NCI-H510A treated with DMSO at 0.1 percent for 48 hours (cell line): ENCODE measurements around the gene TNFSF13.

ENCODE experiments used
- DNase-seq: peaks from one replicate; lab custom pipeline; 2025; lab: John Stamatoyannopoulos, UW

Gene TNFSF13, protein sequence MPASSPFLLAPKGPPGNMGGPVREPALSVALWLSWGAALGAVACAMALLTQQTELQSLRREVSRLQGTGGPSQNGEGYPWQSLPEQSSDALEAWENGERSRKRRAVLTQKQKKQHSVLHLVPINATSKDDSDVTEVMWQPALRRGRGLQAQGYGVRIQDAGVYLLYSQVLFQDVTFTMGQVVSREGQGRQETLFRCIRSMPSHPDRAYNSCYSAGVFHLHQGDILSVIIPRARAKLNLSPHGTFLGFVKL

DNA sequence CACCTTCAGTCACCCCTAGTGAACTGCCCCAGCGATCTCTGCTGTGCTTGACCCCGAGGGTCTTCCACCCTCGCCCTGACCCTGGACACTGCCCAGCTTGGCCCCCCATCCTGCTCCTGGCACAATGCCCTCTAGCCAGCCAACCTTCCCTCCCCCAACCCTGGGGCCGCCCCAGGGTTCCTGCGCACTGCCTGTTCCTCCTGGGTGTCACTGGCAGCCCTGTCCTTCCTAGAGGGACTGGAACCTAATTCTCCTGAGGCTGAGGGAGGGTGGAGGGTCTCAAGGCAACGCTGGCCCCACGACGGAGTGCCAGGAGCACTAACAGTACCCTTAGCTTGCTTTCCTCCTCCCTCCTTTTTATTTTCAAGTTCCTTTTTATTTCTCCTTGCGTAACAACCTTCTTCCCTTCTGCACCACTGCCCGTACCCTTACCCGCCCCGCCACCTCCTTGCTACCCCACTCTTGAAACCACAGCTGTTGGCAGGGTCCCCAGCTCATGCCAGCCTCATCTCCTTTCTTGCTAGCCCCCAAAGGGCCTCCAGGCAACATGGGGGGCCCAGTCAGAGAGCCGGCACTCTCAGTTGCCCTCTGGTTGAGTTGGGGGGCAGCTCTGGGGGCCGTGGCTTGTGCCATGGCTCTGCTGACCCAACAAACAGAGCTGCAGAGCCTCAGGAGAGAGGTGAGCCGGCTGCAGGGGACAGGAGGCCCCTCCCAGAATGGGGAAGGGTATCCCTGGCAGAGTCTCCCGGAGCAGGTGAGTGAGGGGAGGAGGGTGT lies at the start of gene TNFSF13:
Gene TNFSF13 (plus strand): TSS at position 207 of the 776 bp plus-strand sequence. CDS start 290 bp downstream, at position 497.
- DNase-seq, result no peak

- DNase-seq, result no peak
Measured at GRCh38 chr17:7508846-7509245, 49.7 kb upstream of the TNFSF13 start.

DNA sequence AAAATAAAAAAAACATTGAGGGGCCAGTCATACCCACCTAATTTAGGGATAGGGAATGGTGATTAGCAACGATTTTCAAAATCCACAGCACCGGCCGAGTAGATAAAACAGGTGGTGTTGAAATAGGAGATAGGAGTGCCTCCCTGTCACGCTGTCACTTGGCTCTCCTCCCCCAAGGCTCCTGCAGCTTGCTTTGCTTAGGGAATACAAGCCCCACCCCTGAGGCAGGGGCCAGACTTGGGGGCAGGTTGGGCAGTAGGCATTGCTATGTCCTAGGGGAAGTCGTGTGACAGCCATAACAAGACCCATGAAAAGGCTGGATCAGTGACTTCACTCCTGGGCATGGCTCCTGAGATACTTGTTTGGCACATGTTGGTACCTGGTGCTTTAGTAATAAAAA lies 48.6 kb upstream of the TNFSF13 start:
- DNase-seq, result no peak

GRCh38 chr17:7511108-7511507 lies 47.4 kb upstream of the TNFSF13 start:
- no peak for DNase-seq

DNA sequence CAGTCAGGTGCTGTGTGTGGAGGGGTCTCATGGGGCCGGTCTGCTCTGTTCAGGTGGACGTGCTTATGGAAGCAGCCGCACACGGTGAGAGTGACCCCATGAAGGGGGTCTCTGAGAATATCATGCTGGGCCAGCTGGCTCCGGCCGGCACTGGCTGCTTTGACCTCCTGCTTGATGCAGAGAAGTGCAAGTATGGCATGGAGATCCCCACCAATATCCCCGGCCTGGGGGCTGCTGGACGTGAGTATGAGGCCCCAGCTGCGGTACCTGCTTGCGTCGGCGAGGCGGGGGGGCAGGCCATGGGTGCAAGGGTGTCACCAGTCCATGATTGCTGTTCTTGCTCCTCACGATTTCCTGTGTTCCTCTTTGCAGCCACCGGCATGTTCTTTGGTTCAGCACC lies 46.4 kb upstream of the TNFSF13 start:
- DNase-seq, result no peak

DNA sequence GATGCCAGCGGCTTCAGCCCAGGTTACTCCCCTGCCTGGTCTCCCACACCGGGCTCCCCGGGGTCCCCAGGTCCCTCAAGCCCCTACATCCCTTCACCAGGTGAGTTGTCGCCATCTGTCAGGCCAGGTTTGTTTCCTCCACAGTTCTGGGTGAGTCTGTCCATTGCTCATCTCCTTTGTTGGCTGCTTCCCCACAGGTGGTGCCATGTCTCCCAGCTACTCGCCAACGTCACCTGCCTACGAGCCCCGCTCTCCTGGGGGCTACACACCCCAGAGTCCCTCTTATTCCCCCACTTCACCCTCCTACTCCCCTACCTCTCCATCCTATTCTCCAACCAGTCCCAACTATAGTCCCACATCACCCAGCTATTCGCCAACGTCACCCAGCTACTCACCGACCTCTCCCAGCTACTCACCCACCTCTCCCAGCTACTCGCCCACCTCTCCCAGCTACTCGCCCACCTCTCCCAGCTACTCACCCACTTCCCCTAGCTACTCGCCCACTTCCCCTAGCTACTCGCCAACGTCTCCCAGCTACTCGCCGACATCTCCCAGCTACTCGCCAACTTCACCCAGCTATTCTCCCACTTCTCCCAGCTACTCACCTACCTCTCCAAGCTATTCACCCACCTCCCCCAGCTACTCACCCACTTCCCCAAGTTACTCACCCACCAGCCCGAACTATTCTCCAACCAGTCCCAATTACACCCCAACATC lies 45.6 kb upstream of the TNFSF13 start:
- DNase-seq, result no peak

- no peak for DNase-seq
Measured at GRCh38 chr17:7513850-7514419, 44.6 kb upstream of the TNFSF13 start.

- DNase-seq, result no peak
Measured at GRCh38 chr17:7515911-7516610, 42.5 kb upstream of the TNFSF13 start.

GRCh38 chr17:7523033-7523432 lies 35.5 kb upstream of the TNFSF13 start:
- DNase-seq, result no peak

DNA sequence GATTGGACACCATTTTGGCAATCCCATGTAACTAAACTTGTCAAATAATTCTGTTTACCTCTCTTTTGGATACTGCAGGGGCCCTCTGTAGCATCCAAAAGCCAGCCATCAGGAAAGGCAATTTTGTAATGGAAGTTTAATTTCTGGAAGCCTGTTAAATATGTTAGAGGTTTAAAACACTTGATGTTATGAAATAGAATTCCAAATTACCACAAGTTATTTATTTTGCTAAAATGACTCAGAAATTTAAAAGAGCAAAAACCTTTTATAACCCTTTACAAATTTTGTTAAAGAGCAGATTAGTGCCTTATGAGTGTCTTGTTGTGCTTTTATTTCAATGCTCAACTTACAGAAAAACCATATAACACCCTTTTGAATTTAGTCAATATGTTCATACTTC lies 29.7 kb upstream of the TNFSF13 start:
- no peak for DNase-seq

- no peak for DNase-seq
Measured at GRCh38 chr17:7530023-7530900, 28.3 kb upstream of the TNFSF13 start.

GRCh38 chr17:7538050-7538449 lies 20.5 kb upstream of the TNFSF13 start:
- DNase-seq, result no peak

- no peak for DNase-seq
Measured at GRCh38 chr17:7538891-7539545, 19.5 kb upstream of the TNFSF13 start.

- DNase-seq, result no peak
Measured at GRCh38 chr17:7541074-7541621, 17.4 kb upstream of the TNFSF13 start.

- no peak for DNase-seq
Measured at GRCh38 chr17:7544911-7545310, 13.6 kb upstream of the TNFSF13 start.

DNA sequence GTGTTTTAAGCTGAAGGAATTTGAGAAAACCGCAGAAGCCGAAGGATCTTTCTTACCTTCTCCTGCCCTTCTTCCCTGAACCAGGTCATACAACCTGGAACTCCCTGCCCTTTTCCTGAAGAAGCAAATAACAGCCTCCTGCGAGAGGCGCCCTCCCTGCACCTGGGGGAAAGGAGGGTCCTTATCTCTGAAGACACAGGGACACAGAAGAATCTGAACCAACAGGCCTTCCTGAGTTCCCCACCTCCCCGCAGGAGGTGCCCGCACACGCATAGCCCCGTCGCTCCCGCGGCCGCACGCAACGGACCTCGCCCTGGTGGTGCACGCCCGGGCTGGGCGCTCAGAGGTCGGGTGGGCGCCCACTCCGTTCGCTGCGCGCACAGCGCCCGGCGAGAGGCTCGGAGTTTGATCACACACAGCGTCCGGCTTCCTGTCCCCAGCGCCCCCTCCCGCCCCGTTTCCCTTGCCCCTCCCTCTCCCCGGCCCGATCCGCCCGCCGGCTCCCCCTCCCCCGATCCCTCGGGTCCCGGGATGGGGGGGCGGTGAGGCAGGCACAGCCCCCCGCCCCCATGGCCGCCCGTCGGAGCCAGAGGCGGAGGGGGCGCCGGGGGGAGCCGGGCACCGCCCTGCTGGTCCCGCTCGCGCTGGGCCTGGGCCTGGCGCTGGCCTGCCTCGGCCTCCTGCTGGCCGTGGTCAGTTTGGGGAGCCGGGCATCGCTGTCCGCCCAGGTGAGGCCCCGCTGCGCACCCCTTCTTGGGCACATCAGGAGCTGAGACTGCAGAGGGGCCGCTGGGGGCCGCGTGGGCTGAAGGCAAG lies 9.8 kb upstream of the TNFSF13 start, which contains the start of gene TNFSF12:
Gene TNFSF12 (plus strand): TSS at position 474 of the 816 bp plus-strand sequence. CDS start 96 bp downstream, at position 570.
- no peak for DNase-seq

- no peak for DNase-seq
Measured at GRCh38 chr17:7549401-7550055, 9.0 kb upstream of the TNFSF13 start.

- no peak for DNase-seq
Measured at GRCh38 chr17:7550344-7550743, 8.2 kb upstream of the TNFSF13 start.

DNA sequence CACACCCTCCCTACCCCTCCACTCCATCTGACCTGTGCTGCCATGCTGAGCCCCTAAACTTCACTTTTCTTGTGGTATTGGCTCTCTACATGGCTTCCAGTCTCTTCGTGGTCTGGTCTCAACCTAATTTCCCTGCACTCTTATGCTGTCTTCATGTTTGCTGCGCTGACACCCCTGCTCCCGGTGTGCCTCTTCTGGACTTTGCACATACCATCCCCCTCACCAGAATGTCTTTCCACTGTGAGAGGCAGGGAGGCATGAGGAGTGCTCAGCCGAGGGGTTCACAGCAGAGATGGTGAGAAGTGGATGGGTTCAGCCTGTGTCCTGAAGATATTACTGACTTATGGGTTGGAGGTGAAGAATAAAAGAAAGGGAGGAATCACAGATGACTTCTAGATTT lies 7.2 kb upstream of the TNFSF13 start:
- DNase-seq, result no peak
